A549 (cell line): ENCODE data around the gene VPS35L. TPM values are rescaled to one million over a fixed set of nuclear protein-coding genes. Genes with fewer than 3 reads are reported as not detected.

Experiments
- ATAC-seq, 2 experiments: fragments of 200-7000 bp in 1 of 2; fragments of >200 bp in 1 of 2; cut with Nextera tagmentation in 1 of 2; cut with Tn5 transposase in 1 of 2; 3 replicates each; pipeline versions ENCODE4 v1.8.0 to v1.9.1; 2018 to 2020; ENCODE audit warnings: mild to moderate bottlenecking in 1 of 2, moderate library complexity in 1 of 2
- CTCF ChIA-PET: fragments of 300-600 bp; sonication (Branson Sonifier 250); formaldehyde crosslinking; extraction: SDS; loops from one replicate; lab custom pipeline; 2021; ENCODE audit warnings: antibody characterized with exemption, inconsistent platforms; lab: Yijun Ruan, JAX
- POLR2A ChIA-PET: fragments of 350-600 bp; formaldehyde crosslinking; extraction: SDS; loops from one replicate; lab custom pipeline; 2021; ENCODE audit warnings: antibody characterized with exemption, inconsistent platforms; lab: Yijun Ruan, JAX
- DNase-seq, 2 experiments: peaks; one replicate each; pipeline versions ENCODE4 v3.0.0 to v3.0.0-alpha.2; 2011 to 2016; ENCODE audit warnings: low read depth in 1 of 2, low spot score in 1 of 2
- FAIRE-seq: peaks from 2 replicates; lab custom pipeline; 2011; peaks lifted over from hg19 to GRCh38; lab: Jason Lieb, UNC
- H3K27ac ChIP-seq, 2 experiments: fragments of >200 bp; sonication (Bioruptor Twin); formaldehyde crosslinking; 3 replicates each; pipeline ENCODE4 v1.5.1; 2016 to 2017
- H3K4me1 ChIP-seq: fragments of >200 bp; sonication (Bioruptor Twin); formaldehyde crosslinking; 3 replicates; pipeline ENCODE4 v1.6.1; 2016
- H3K4me2 ChIP-seq: fragments of >200 bp; sonication (Bioruptor Twin); formaldehyde crosslinking; 3 replicates; pipeline ENCODE4 v1.6.1; 2016
- H3K4me3 ChIP-seq: fragments of >200 bp; sonication (Bioruptor Twin); formaldehyde crosslinking; 3 replicates; pipeline ENCODE4 v1.5.1; 2016
- H3K9me3 ChIP-seq: fragments of >200 bp; sonication (Bioruptor Twin); formaldehyde crosslinking; 3 replicates; pipeline ENCODE4 v1.6.1; 2016
- CEBPB ChIP-seq, 2 experiments: fragments of >200 bp in 1 of 2; sonication (Bioruptor Twin) in 1 of 2; formaldehyde crosslinking in 1 of 2; IDR thresholded peaks; 2 replicates each; pipeline ENCODE4 v1.6.1; 2012 to 2016
- EP300 ChIP-seq, 2 experiments: fragments of >200 bp; sonication (Bioruptor Twin); formaldehyde crosslinking; IDR thresholded peaks; 2 replicates in 1 of 2; 3 replicates in 1 of 2; pipeline ENCODE4 v1.6.1; 2016 to 2017
- ESRRA ChIP-seq: fragments of 150-350 bp; IDR thresholded peaks from 2 replicates; pipeline ENCODE4 v1.6.1; 2014; ENCODE audit warnings: mild to moderate bottlenecking, low read length, borderline replicate concordance
- GATA3 ChIP-seq: IDR thresholded peaks from 2 replicates; pipeline ENCODE4 v1.6.1; 2012; ENCODE audit warnings: borderline replicate concordance
- HOXB13 ChIP-seq: fragments of 250-450 bp; sonication (Bioruptor Pico); IDR thresholded peaks from 2 replicates; pipeline ENCODE4 v1.5.0; 2020; ENCODE audit warnings: low read depth, mild to moderate bottlenecking, moderate library complexity
- KDM1A ChIP-seq: fragments of 200-600 bp; sonication (generic); IDR thresholded peaks from 2 replicates; pipeline ENCODE4 v1.6.1; 2016; ENCODE audit warnings: low read depth, mild to moderate bottlenecking
- KDM5A ChIP-seq: fragments of 200-600 bp; sonication (generic); IDR thresholded peaks from 2 replicates; pipeline ENCODE4 v1.6.1; 2016; ENCODE audit warnings: antibody characterized with exemption, mild to moderate bottlenecking
- MAFK ChIP-seq: fragments of 450-650 bp; IDR thresholded peaks from 2 replicates; pipeline ENCODE4 v1.6.1; 2014; ENCODE audit not compliant: partially characterized antibody
- NFE2L2 ChIP-seq: fragments of 150-350 bp; conservative IDR thresholded peaks from 2 replicates; pipeline ENCODE4 v1.6.1; 2014; ENCODE audit warnings: low read length
- NPAS2 ChIP-seq: fragments of 250-450 bp; sonication (Bioruptor Pico); IDR thresholded peaks from 2 replicates; pipeline ENCODE4 v1.8.0; 2022; ENCODE audit warnings: mild to moderate bottlenecking, moderate library complexity, borderline replicate concordance
- NR3C1 ChIP-seq: fragments of >200 bp; sonication (Bioruptor Twin); formaldehyde crosslinking; IDR thresholded peaks from 3 replicates; pipeline ENCODE4 v1.6.1; 2017
- PHF8 ChIP-seq: fragments of 200-600 bp; sonication (generic); IDR thresholded peaks from 2 replicates; pipeline ENCODE4 v1.6.1; 2016; ENCODE audit warnings: low read depth, mild to moderate bottlenecking, antibody characterized with exemption, moderate library complexity, borderline replicate concordance
- POLR2A ChIP-seq: IDR thresholded peaks from 2 replicates; pipeline ENCODE4 v1.6.1; 2012; ENCODE audit warnings: mild to moderate bottlenecking, low read length
- RARB ChIP-seq: fragments of 250-450 bp; sonication (Bioruptor Pico); IDR thresholded peaks from 2 replicates; pipeline ENCODE4 v1.8.0; 2021; ENCODE audit warnings: mild to moderate bottlenecking, moderate library complexity
- RCOR1 ChIP-seq: fragments of 150-350 bp; IDR thresholded peaks from 2 replicates; pipeline ENCODE4 v1.6.1; 2014; ENCODE audit warnings: antibody characterized with exemption, low read length, low read depth
- SREBF2 ChIP-seq: fragments of 450-650 bp; IDR thresholded peaks from 2 replicates; pipeline ENCODE4 v1.6.1; 2014; ENCODE audit warnings: mild to moderate bottlenecking, moderate library complexity
- ZNF302 ChIP-seq: fragments of 250-450 bp; sonication (Bioruptor Pico); IDR thresholded peaks from 2 replicates; pipeline ENCODE4 v1.9.0; 2021; ENCODE audit warnings: inconsistent platforms, mild to moderate bottlenecking, moderate library complexity
- WGBS: methylation state at CpG from one replicate; pipeline ENCODE4 v1.1.6; 2017; ENCODE audit errors: missing lambda C conversion rate; 5-methylcytosine and 5-hydroxymethylcytosine counted together
- polyA plus RNA-seq, 4 experiments: library from polyadenylated mRNA; depleted of rRNA in 3 of 4; stranded (reverse); fragments of >200 nt; fragmentation: RNase III in 1 of 4; extraction: RNeasy Plus Mini Kit Qiagen cat#74134 plus additional on column Dnase treatment in 1 of 4; gene quantifications; 2 replicates in 3 of 4; 3 replicates in 1 of 4; pipeline ENCODE4 v1.2.3, GENCODE V29; 2011 to 2017
- TF ChIP-seq, protein P1 (sequence below): fragments of 250-450 bp; sonication (Bioruptor Pico); IDR thresholded peaks from 2 replicates; pipeline ENCODE4 v1.5.0; 2020; ENCODE audit warnings: low read depth, mild to moderate bottlenecking, moderate library complexity
- TF ChIP-seq, protein P2 (sequence below): fragments of 450-650 bp; IDR thresholded peaks from 2 replicates; pipeline ENCODE4 v1.6.1; 2014; ENCODE audit warnings: antibody characterized with exemption
- TF ChIP-seq, protein P3 (sequence below): fragments of >200 bp; sonication (Bioruptor Twin); formaldehyde crosslinking; IDR thresholded peaks from 3 replicates; pipeline ENCODE4 v1.5.1; 2016
- TF ChIP-seq, protein P4 (sequence below): fragments of 150-350 bp; IDR thresholded peaks from 2 replicates; pipeline ENCODE4 v1.6.1; 2014; ENCODE audit warnings: low read depth, mild to moderate bottlenecking, low read length

VPS35L gene
- polyA plus RNA-seq, 2 of the 4 experiments (the other 2 are of a cell fraction), result 38.4 to 47.7 TPM

DNA sequence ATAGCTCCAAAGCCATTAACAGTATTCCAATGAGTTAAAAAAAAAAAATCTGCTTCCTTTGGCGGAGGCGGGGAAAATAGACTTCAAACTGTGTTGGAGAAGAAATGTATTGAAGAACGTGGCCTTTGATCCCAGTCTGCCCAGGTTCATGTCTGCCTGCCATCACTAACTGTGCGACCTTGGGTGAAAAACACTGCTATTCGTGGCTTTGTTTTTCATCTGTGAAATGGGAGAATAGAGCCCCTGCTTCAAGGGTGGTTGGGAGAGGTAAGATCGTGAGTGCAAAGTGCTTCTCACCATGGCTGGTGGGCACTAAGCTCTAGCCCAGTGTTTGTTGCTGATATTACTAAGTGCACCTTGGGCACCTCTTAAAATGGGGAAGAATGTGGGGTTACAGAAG is 69.5 kb downstream of the VPS35L start (continued):
- TF ChIP-seq HOXB13 (CRISPR knock-in tag) (no peak), GATA3 (no peak), RCOR1 (no peak), NFE2L2 (no peak), SREBF2 (no peak), NPAS2 (CRISPR knock-in tag) (no peak), KDM5A (no peak), POLR2A (no peak), KDM1A (no peak), NR3C1 (no peak)
- TF ChIP-seq, protein P1, sequence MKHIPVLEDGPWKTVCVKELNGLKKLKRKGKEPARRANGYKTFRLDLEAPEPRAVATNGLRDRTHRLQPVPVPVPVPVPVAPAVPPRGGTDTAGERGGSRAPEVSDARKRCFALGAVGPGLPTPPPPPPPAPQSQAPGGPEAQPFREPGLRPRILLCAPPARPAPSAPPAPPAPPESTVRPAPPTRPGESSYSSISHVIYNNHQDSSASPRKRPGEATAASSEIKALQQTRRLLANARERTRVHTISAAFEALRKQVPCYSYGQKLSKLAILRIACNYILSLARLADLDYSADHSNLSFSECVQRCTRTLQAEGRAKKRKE, result no peak
- TF ChIP-seq, protein P2, sequence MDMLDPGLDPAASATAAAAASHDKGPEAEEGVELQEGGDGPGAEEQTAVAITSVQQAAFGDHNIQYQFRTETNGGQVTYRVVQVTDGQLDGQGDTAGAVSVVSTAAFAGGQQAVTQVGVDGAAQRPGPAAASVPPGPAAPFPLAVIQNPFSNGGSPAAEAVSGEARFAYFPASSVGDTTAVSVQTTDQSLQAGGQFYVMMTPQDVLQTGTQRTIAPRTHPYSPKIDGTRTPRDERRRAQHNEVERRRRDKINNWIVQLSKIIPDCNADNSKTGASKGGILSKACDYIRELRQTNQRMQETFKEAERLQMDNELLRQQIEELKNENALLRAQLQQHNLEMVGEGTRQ, result no peak
- TF ChIP-seq, protein P3, sequence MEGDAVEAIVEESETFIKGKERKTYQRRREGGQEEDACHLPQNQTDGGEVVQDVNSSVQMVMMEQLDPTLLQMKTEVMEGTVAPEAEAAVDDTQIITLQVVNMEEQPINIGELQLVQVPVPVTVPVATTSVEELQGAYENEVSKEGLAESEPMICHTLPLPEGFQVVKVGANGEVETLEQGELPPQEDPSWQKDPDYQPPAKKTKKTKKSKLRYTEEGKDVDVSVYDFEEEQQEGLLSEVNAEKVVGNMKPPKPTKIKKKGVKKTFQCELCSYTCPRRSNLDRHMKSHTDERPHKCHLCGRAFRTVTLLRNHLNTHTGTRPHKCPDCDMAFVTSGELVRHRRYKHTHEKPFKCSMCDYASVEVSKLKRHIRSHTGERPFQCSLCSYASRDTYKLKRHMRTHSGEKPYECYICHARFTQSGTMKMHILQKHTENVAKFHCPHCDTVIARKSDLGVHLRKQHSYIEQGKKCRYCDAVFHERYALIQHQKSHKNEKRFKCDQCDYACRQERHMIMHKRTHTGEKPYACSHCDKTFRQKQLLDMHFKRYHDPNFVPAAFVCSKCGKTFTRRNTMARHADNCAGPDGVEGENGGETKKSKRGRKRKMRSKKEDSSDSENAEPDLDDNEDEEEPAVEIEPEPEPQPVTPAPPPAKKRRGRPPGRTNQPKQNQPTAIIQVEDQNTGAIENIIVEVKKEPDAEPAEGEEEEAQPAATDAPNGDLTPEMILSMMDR, result no peak
- TF ChIP-seq, all 56 proteins: peak for 0

DNA sequence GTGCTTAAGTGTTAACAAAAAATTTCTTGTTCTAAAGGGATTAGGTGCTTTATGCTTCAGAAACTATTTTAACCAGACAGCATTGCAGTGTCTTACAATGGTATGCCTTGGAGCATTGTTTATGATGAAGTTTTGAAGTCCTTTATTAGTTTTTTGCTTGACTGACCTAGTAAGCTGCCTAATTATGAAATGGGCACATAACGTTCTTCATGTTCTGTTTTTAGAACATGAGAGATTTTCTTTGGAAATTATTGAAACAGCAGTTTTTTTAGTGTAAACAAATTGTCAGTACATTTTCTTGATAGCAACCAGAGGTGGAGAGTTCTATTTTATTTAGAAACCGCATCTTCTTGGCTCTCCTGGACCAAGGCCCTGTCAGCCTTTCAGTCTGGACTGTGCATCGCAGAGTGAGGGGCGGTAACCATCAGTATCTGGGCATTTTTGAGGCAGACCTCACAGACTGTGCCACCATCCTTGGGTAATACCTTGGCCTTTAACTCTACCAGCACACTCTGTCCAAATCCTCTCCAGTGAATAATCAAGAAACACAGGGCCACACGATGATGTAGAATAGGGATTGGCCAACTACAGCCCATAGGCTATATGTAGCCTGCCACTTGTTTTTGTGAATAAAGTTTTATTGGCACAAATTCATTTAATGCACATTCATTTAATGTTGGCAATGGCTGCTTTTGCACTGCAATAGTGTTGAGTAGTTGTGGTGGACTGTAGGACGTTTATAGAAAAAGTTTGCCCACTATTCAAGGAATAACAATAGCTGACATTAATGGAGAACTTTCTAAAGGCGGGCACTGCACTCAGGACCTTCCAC is 81.1 kb downstream of the VPS35L start:
- no peak for DNase-seq
- WGBS, result 79% methylated on average over 7 of the region's 7 CpGs
- ChIA-PET POLR2A (no interaction called here), CTCF (interaction anchor here (1.7 to 2.1 kb wide), 2 partner anchors 9 to 250 kb away, joined by 3 to 12 read pairs; no protein-coding TSS in a partner anchor)
- H3K27ac ChIP-seq, result no peak overlapping the region
- H3K4me1 ChIP-seq, result no peaks in the 10 kb centered on the region
- no peak overlapping the region for H3K4me2 ChIP-seq
- no peaks in the 10 kb centered on the region for H3K9me3 ChIP-seq
- FAIRE-seq, result no peak
- no peak for ATAC-seq
- TF ChIP-seq RARB (CRISPR knock-in tag), result no peak
- TF ChIP-seq CEBPB (IDR thresholded peaks at IDR 0.05), result no peak
- no peak for TF ChIP-seq ESRRA
- TF ChIP-seq EP300 (IDR thresholded peaks at IDR 0.05), result no peak
- TF ChIP-seq, protein P4, sequence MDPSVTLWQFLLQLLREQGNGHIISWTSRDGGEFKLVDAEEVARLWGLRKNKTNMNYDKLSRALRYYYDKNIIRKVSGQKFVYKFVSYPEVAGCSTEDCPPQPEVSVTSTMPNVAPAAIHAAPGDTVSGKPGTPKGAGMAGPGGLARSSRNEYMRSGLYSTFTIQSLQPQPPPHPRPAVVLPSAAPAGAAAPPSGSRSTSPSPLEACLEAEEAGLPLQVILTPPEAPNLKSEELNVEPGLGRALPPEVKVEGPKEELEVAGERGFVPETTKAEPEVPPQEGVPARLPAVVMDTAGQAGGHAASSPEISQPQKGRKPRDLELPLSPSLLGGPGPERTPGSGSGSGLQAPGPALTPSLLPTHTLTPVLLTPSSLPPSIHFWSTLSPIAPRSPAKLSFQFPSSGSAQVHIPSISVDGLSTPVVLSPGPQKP, result no peak
- no peak for TF ChIP-seq MAFK
- no peak for TF ChIP-seq NFE2L2
- TF ChIP-seq, protein P1, result no peak
- no peak for TF ChIP-seq KDM5A
- no peak for TF ChIP-seq ZNF302
- no peak for TF ChIP-seq HOXB13 (CRISPR knock-in tag)
- TF ChIP-seq PHF8, result no peak
- no peak overlapping the region for H3K4me3 ChIP-seq
